CD4-positive, alpha-beta T cell (primary cell): ENCODE results near the gene CSNK1A1. TPM values are rescaled to one million over a fixed set of nuclear protein-coding genes. Genes with fewer than 3 reads are reported as not detected.

ENCODE experiments used
- ATAC-seq: fragments of 200-7000 bp; cut with Tn5 transposase; one replicate; pipeline ENCODE4 v1.10.0; 2022; ENCODE audit warnings: mild to moderate bottlenecking; ENCODE audit not compliant: poor library complexity
- CTCF ChIA-PET: fragments of 350-600 bp; sonication (Branson Sonifier 250); formaldehyde crosslinking; loops from one replicate; lab custom pipeline; 2021; ENCODE audit warnings: antibody characterized with exemption, inconsistent platforms; lab: Charles Lee
- POLR2A ChIA-PET: fragments of 350-600 bp; sonication (Branson Sonifier 250); formaldehyde crosslinking; loops from one replicate; lab custom pipeline; 2021; ENCODE audit warnings: antibody characterized with exemption, inconsistent platforms; lab: Charles Lee
- DNase-seq, 14 experiments: peaks; one replicate each; pipeline ENCODE4 v3.0.0-alpha.2; 2013 to 2020; ENCODE audit warnings: mixed read lengths in 2 of 14
- H3K27ac ChIP-seq, 2 donors: one replicate each; pipeline versions ENCODE4 v1.5.1 to v1.7.0; 2013; ENCODE audit warnings: low read length in 2 of 2, low read depth in 1 of 2, mild to moderate bottlenecking in 1 of 2
- H3K27me3 ChIP-seq, 2 experiments: 1 replicate in 1 of 2; 2 replicates in 1 of 2; pipeline versions ENCODE4 v1.6.1 to v1.7.0; 2013; ENCODE audit warnings: low read length in 2 of 2, control low read depth in 1 of 2, mild to moderate bottlenecking in 1 of 2, moderate library complexity in 1 of 2; ENCODE audit not compliant: insufficient read depth in 2 of 2, control insufficient read depth in 1 of 2
- H3K36me3 ChIP-seq: one replicate; pipeline ENCODE4 v1.6.1; 2013; ENCODE audit warnings: low read length, control low read depth; ENCODE audit not compliant: insufficient read depth
- H3K4me1 ChIP-seq: one replicate; pipeline ENCODE4 v1.6.1; 2013; ENCODE audit warnings: low read length, control low read depth; ENCODE audit not compliant: insufficient read depth
- H3K4me3 ChIP-seq: one replicate; pipeline ENCODE4 v1.5.1; 2013; ENCODE audit warnings: mild to moderate bottlenecking, low read length, moderate library complexity
- H3K9me3 ChIP-seq, 2 experiments: 1 replicate in 1 of 2; 2 replicates in 1 of 2; pipeline versions ENCODE4 v1.6.1 to v1.7.0; 2013; ENCODE audit warnings: low read length in 2 of 2, mild to moderate bottlenecking in 2 of 2, control low read depth in 1 of 2, moderate library complexity in 1 of 2; ENCODE audit not compliant: control insufficient read depth in 1 of 2, insufficient read depth in 1 of 2
- H3K27ac Mint-ChIP-seq: one replicate; pipeline ENCODE4 v1.8.0; 2020; ENCODE audit warnings: mixed read lengths
- H3K27me3 Mint-ChIP-seq: one replicate; pipeline ENCODE4 v1.8.0; 2021; ENCODE audit warnings: mixed read lengths
- H3K36me3 Mint-ChIP-seq: one replicate; pipeline ENCODE4 v1.8.0; 2021; ENCODE audit warnings: low read depth, mixed read lengths
- H3K4me1 Mint-ChIP-seq: one replicate; pipeline ENCODE4 v1.8.0; 2021; ENCODE audit warnings: low read depth, mixed read lengths
- H3K4me3 Mint-ChIP-seq: one replicate; pipeline ENCODE4 v1.8.0; 2020; ENCODE audit warnings: mild to moderate bottlenecking, mixed read lengths
- H3K9me3 Mint-ChIP-seq: one replicate; pipeline ENCODE4 v1.8.0; 2020; ENCODE audit warnings: mixed read lengths
- CTCF ChIP-seq: fragments of 200-600 bp; IDR thresholded peaks from one replicate; pipeline ENCODE4 v1.8.0; 2022; ENCODE audit warnings: antibody characterized with exemption, mild to moderate bottlenecking
- intact Hi-C, 2 experiments: fragments of 100-400 bp; cut with DNase I in 1 of 2; cut with micrococcal nuclease in 1 of 2; formaldehyde crosslinking; loops; one replicate each; pipeline versions ENCODE4 v1.15.1 to v1.9.0; 2023 to 2025; cut with DNase I, micrococcal nuclease
- total RNA-seq, 174 experiments: library from RNA in 2 of 174; stranded (reverse) in 2 of 174; gene quantifications; one replicate each; pipeline ENCODE4 v1.2.3 and lab custom pipeline; 2021 to 2026

The CSNK1A1 gene
- total RNA-seq, 2 experiments from 2014 or later, result 201 to 217 TPM

DNA sequence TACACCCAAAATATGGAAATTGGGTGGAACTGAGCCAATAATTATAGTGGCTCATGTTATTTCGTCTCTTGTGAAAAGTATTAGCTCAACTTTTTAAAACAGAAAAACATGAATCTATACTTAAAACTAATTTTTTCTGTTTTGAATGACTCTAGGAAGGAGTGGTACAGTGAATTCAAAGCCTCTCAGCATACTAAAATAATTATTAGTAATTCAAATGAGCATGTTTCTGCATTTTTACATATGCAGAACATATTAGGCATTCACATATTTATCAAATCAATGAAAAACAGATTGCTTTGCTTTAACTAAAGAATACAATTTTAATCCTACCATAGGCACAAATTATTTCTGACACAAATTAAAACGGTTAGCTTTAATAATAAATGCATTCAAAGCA is 54.3 kb downstream of the CSNK1A1 start:
- DNase-seq, result no peak
- Histone ChIP-seq H3K4me1 (no peaks in the 10 kb centered on the region), H3K27ac (no peak overlapping the region), H3K27me3 (no peaks in the 10 kb centered on the region), H3K36me3 (peaks cover 70% of the 10 kb centered on the region), H3K4me3 (no peak overlapping the region), H3K9me3 (no peaks in the 10 kb centered on the region)
- Mint-ChIP-seq H3K4me1 (no peaks in the 10 kb centered on the region), H3K27me3 (no peaks in the 10 kb centered on the region), H3K36me3 (peaks cover 70% of the 10 kb centered on the region), H3K9me3 (no peaks in the 10 kb centered on the region), H3K27ac (no peak overlapping the region), H3K4me3 (no peak overlapping the region)
- ATAC-seq, result no peak
- CTCF ChIA-PET, result no interaction called here
- no peak for TF ChIP-seq CTCF
- POLR2A ChIA-PET, result interaction anchor here (0.7 kb wide), 1 partner anchor 285 kb away, joined by 3 read pairs; no protein-coding TSS in a partner anchor
- intact Hi-C loops, result loop anchor here in 1 of 2 experiments (5.0 kb wide), 1 partner anchor 50 kb away; no protein-coding TSS in a partner anchor

DNA sequence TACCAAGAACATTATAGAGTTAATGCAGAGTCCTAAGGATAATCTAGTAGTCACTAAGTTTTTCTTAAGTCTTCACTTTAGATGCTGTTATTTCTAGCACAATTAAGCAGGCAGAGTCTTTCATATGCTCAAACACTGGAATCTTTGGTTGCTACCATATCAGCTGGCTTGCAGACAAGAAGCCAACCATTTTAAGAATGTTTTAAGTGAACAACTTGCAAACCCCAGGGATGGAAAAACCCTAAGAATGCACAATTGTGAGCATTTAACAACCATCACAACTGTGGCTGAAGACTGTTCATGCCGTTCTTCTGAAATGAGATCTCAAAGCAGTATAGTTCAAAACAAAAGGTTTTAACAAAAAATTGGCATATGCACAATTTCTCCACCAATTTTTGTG is 55.1 kb downstream of the CSNK1A1 start:
- Mint-ChIP-seq H3K9me3 (no peaks in the 10 kb centered on the region), H3K4me3 (no peak overlapping the region), H3K27me3 (no peaks in the 10 kb centered on the region), H3K36me3 (peaks cover 62% of the 10 kb centered on the region), H3K27ac (peak overlapping the region; percentile 36), H3K4me1 (no peaks in the 10 kb centered on the region)
- Histone ChIP-seq H3K27ac (no peak overlapping the region), H3K9me3 (no peaks in the 10 kb centered on the region), H3K4me1 (no peaks in the 10 kb centered on the region), H3K4me3 (no peak overlapping the region), H3K27me3 (no peaks in the 10 kb centered on the region), H3K36me3 (peaks cover 64% of the 10 kb centered on the region)
- ChIA-PET CTCF (no interaction called here), POLR2A (no interaction called here)
- ATAC-seq, result no peak
- intact Hi-C loops, result loop anchor here in 1 of 2 experiments (5.0 kb wide), 1 partner anchor 51 kb away; no protein-coding TSS in a partner anchor
- no peak for DNase-seq
- no peak for TF ChIP-seq CTCF

DNA sequence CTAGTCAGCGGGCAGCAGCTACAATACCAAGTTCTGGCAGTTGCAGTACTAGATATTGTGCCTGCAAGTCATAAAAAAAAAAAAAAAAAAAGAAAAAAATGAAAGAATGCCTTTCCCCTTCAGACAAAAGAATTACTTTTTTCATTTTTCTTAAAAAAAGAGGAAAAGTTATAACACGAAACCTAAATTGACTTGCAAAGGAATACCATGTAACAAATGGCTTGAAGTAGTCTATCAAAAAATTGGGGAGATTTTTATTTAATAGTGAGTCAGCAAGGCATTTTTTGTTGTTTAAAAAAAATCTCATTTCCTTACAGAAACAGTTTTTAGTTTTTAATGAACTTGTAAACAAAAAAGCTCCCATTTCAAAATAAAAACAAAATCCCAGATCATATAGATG is 55.6 kb downstream of the CSNK1A1 start:
- ATAC-seq (no peak), DNase-seq (no peak)
- Histone ChIP-seq H3K36me3 (peaks cover 59% of the 10 kb centered on the region), H3K9me3 (no peaks in the 10 kb centered on the region), H3K4me1 (no peaks in the 10 kb centered on the region), H3K27me3 (no peaks in the 10 kb centered on the region), H3K4me3 (no peak overlapping the region), H3K27ac (no peak overlapping the region)
- Mint-ChIP-seq H3K27ac (peak overlapping the region; percentile 36), H3K9me3 (no peaks in the 10 kb centered on the region), H3K4me1 (no peaks in the 10 kb centered on the region), H3K27me3 (no peaks in the 10 kb centered on the region), H3K36me3 (peaks cover 57% of the 10 kb centered on the region), H3K4me3 (no peak overlapping the region)
- POLR2A ChIA-PET, result no interaction called here
- no peak for TF ChIP-seq CTCF
- intact Hi-C loops, result loop anchor here in 1 of 2 experiments (5.0 kb wide), 1 partner anchor 52 kb away; no protein-coding TSS in a partner anchor
- CTCF ChIA-PET, result no interaction called here
